H1 (cell line): ENCODE data around the gene LRRC2. TPM values are rescaled to one million over a fixed set of nuclear protein-coding genes. Genes with fewer than 3 reads are reported as not detected.

Source experiments
- ATF3 ChIP-seq: IDR thresholded peaks from 2 replicates; pipeline ENCODE4 v1.6.1; 2011; ENCODE audit warnings: low read depth, mild to moderate bottlenecking, low read length; ENCODE audit not compliant: insufficient read depth
- BACH1 ChIP-seq: IDR thresholded peaks from 2 replicates; pipeline ENCODE4 v1.6.1; 2012; ENCODE audit warnings: low read length, improper control_type of control experiment
- CBX5 ChIP-seq: fragments of 300-800, 300-1000 bp; sonication (generic); IDR thresholded peaks from 2 replicates; pipeline ENCODE4 v1.7.1; 2016; ENCODE audit warnings: antibody characterized with exemption, low read length, low read depth
- CHD1 ChIP-seq: IDR thresholded peaks from 2 replicates; pipeline ENCODE4 v1.6.1; 2012; ENCODE audit warnings: low read depth, low read length, improper control_type of control experiment
- CHD2 ChIP-seq: IDR thresholded peaks from 2 replicates; pipeline ENCODE4 v1.6.1; 2012; ENCODE audit warnings: low read length, improper control_type of control experiment
- CREB1 ChIP-seq: IDR thresholded peaks from 2 replicates; pipeline ENCODE4 v1.6.1; 2012; ENCODE audit warnings: inconsistent platforms
- CTBP2 ChIP-seq: IDR thresholded peaks from 2 replicates; pipeline ENCODE4 v1.7.0; 2011; ENCODE audit warnings: borderline replicate concordance, mild to moderate bottlenecking, moderate library complexity, mixed read lengths, low read length; ENCODE audit not compliant: insufficient read depth, insufficient read length
- CTCF ChIP-seq, 3 experiments: IDR thresholded peaks; 1 replicate in 2 of 3; 2 replicates in 1 of 3; pipeline versions ENCODE4 v1.5.1 to v1.6.1; 2011; ENCODE audit warnings: low read length in 3 of 3, mild to moderate bottlenecking in 3 of 3, inconsistent platforms in 2 of 3, low read depth in 1 of 3, moderate library complexity in 1 of 3; ENCODE audit not compliant: insufficient read depth in 1 of 3; ENCODE audit errors: control extremely low read depth in 1 of 3
- GTF2F1 ChIP-seq: IDR thresholded peaks from 2 replicates; pipeline ENCODE4 v1.6.1; 2012; ENCODE audit warnings: low read depth, low read length, improper control_type of control experiment, borderline replicate concordance
- HDAC6 ChIP-seq: IDR thresholded peaks from one replicate; pipeline ENCODE4 v1.7.1; 2012; ENCODE audit warnings: low read depth, mild to moderate bottlenecking, inconsistent platforms, low read length, moderate library complexity
- JUN ChIP-seq: IDR thresholded peaks from 2 replicates; pipeline ENCODE4 v1.6.1; 2011; ENCODE audit warnings: low read depth, mild to moderate bottlenecking, improper control_type of control experiment, low read length
- KDM4A ChIP-seq: IDR thresholded peaks from one replicate; pipeline ENCODE4 v1.7.1; 2012; ENCODE audit warnings: low read depth, mild to moderate bottlenecking, moderate library complexity, low read length, inconsistent platforms; ENCODE audit not compliant: severe bottlenecking
- NANOG ChIP-seq: IDR thresholded peaks from 2 replicates; pipeline ENCODE4 v1.6.1; 2011; ENCODE audit warnings: low read length, low read depth, mild to moderate bottlenecking, inconsistent platforms; ENCODE audit not compliant: insufficient read depth, poor library complexity, severe bottlenecking
- NRF1 ChIP-seq: IDR thresholded peaks from 2 replicates; pipeline ENCODE4 v1.6.1; 2011; ENCODE audit warnings: mild to moderate bottlenecking, low read depth, low read length, improper control_type of control experiment
- POLR2A ChIP-seq, 2 experiments: IDR thresholded peaks; 1 replicate in 1 of 2; 2 replicates in 1 of 2; pipeline ENCODE4 v1.6.1; 2011; ENCODE audit warnings: low read depth in 2 of 2, low read length in 2 of 2, mild to moderate bottlenecking in 2 of 2; ENCODE audit errors: control extremely low read depth in 1 of 2
- POLR2AphosphoS5 ChIP-seq: IDR thresholded peaks from 2 replicates; pipeline ENCODE4 v1.6.1; 2011; ENCODE audit warnings: low read depth, low read length
- RBBP5 ChIP-seq: IDR thresholded peaks from 2 replicates; pipeline ENCODE4 v1.7.1; 2012; ENCODE audit warnings: low read depth, mild to moderate bottlenecking, inconsistent platforms, low read length, moderate library complexity, borderline replicate concordance
- SAP30 ChIP-seq: fragments of 300-600 bp; sonication (generic); IDR thresholded peaks from 2 replicates; pipeline ENCODE4 v1.7.1; 2012; ENCODE audit warnings: low read length, moderate library complexity, mild to moderate bottlenecking, inconsistent platforms; ENCODE audit not compliant: insufficient read depth, insufficient replicate concordance
- SP1 ChIP-seq: IDR thresholded peaks from 2 replicates; pipeline ENCODE4 v1.6.1; 2011; ENCODE audit warnings: low read depth, low read length
- TAF1 ChIP-seq: IDR thresholded peaks from 2 replicates; pipeline ENCODE4 v1.6.1; 2011; ENCODE audit warnings: mild to moderate bottlenecking, low read depth, low read length
- TCF12 ChIP-seq: IDR thresholded peaks from 2 replicates; pipeline ENCODE4 v1.6.1; 2011; ENCODE audit warnings: low read depth, mild to moderate bottlenecking, low read length
- USF2 ChIP-seq: IDR thresholded peaks from 2 replicates; pipeline ENCODE4 v1.6.1; 2011; ENCODE audit warnings: low read length, improper control_type of control experiment
- YY1 ChIP-seq: IDR thresholded peaks from 2 replicates; pipeline ENCODE4 v1.6.1; 2011; ENCODE audit warnings: low read depth, mild to moderate bottlenecking, low read length
- polyA plus RNA-seq, 7 experiments: library from polyadenylated mRNA; depleted of rRNA in 3 of 7; stranded (reverse) in 5 of 7; unstranded in 2 of 7; fragments of >200 nt in 5 of 7; fragments of 200-250 nt in 2 of 7; gene quantifications; 1 replicate in 5 of 7; 2 replicates in 1 of 7; 4 replicates in 1 of 7; pipeline versions ENCODE4 v1.2.1 to v1.2.3, GENCODE V29; 2011 to 2013; ENCODE audit warnings: missing spikeins in 2 of 7, mixed read lengths in 2 of 7
- total RNA-seq: library from RNA; stranded (reverse); fragmentation: NEBNext Ultra II Directional; extraction: Animal tissue kit (Norgen Biotek cat#: 25700); gene quantifications from 2 replicates; pipeline ENCODE4 v1.2.1, GENCODE V29; 2021

The LRRC2 gene
- total and polyA plus RNA-seq, 2 of the 8 experiments (the other 6 are each of a cell fraction or from before 2014, with no cell fraction given) = 1.4 to 6.4 TPM

GRCh38 chr3:46574243-46574646, 8.1 kb upstream of the LRRC2 start (continued):
- TF ChIP-seq KDM4A (no peak), SAP30 (no peak), SP1 (peak; percentile 78), NANOG (peak; percentile 72), TCF12 (0 out of 2 replicates have a peak, but pooled peaks have one; percentile 52), JUN (no peak), CBX5 (no peak), USF2 (no peak), POLR2AphosphoS5 (peak; percentile 42; the same call in 1 of the 2 replicates), CHD1 (no peak), CTBP2 (no peak), RBBP5 (no peak), CTCF (IDR thresholded peaks at IDR 0.05; ENCODE audit: control extremely low read depth in 1 of 3, insufficient read depth in 1 of 3, low read depth in 1 of 3, low read length in 3 of 3) (0 out of 4 replicates have a peak, but pooled peaks of 1 of the 3 experiments have one; percentile 5), TAF1 (peak; percentile 63), BACH1 (no peak), CHD2 (no peak), HDAC6 (no peak), NRF1 (no peak), POLR2A (IDR thresholded peaks at IDR 0.05; ENCODE audit: control extremely low read depth in 1 of 2, low read depth in 2 of 2, low read length in 2 of 2) (peak in 1 of 2 experiments; percentile 56; a peak in 2 of 3 replicates), YY1 (0 out of 2 replicates have a peak, but pooled peaks have one; percentile 28), ATF3 (no peak), CREB1 (no peak), GTF2F1 (no peak)
